Middle frontal gyrus (tissue), 1 donor: ENCODE results near the gene RPE65.
"Not testable (repeated sequence)": the region's sequence is repeated elsewhere in the genome, so short reads cannot be mapped to it uniquely, and the experiment has no call there.

Source experiments
- DNase-seq: peaks from one replicate; pipeline ENCODE4 v3.0.0-alpha.2; 2015; ENCODE audit warnings: low spot score; ENCODE audit errors: extremely low spot score

Gene RPE65

DNA sequence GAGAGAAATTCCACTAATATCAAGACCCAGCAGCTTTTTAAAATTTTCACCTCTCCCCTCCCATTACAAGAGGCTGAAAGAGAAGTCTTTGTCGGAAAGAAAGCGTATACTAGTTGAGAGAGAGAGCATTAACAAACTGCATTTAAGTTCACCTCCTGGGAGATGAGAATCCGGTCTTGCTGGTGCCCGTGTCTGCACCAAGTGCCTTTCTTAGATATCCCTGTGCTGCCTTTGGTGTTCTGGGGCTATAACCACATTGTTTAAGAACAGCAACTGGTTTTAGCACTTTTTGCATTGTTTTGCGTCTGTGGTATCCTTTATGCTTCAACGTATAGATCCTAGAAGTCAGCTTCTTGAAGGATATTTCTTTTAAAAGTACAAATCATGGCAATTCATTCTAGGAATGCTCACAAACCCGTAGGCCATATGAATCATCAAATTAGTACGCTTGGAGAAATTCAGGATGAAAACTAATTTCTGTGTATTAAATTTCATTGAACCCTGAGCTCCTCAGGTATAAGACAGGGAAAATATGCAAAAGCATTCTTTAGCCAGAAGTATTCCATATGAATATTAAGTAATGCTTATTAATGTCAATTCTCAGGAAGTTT lies 3.4 kb upstream of the RPE65 start:
- no peak for DNase-seq

DNA sequence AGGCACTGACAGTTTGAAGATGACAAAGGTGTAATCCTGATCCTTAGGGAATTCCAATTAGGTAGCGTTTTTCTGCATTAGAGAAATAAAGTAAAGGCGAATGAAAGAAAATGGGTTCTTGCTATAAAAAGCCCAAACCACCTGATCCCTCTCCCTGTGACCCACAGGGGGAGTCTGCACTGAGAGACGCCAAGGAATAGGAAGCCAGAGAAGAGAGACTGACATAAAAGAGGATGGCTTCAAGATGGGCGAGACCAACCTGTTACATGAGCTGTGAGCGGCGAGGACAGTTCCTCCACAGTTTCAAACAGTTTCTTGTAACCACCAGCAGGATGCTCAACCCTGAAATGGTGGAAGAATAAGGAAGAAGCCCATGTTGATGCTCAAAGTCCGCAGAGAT lies 1.4 kb downstream of the RPE65 start:
- no peak for DNase-seq

DNA sequence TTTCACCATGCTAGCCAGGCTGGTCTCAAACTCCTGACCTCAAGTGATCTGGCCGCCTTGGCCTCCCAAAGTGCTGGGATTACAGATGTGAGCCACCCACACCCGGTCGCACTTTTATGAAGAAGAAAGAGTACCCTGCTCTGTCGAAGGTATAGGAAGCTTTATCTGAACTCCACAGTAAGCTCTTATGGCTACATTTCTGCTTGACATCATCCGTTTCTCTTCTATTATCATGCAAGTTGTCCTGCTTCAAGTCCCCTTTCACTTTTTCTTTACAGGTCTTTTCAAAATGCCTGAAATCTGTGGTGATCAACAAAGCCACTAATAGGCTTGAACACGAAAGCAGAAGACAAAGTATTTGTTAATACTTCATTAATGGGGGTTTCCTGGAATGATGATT lies 4.0 kb downstream of the RPE65 start:
- DNase-seq, result no peak

DNA sequence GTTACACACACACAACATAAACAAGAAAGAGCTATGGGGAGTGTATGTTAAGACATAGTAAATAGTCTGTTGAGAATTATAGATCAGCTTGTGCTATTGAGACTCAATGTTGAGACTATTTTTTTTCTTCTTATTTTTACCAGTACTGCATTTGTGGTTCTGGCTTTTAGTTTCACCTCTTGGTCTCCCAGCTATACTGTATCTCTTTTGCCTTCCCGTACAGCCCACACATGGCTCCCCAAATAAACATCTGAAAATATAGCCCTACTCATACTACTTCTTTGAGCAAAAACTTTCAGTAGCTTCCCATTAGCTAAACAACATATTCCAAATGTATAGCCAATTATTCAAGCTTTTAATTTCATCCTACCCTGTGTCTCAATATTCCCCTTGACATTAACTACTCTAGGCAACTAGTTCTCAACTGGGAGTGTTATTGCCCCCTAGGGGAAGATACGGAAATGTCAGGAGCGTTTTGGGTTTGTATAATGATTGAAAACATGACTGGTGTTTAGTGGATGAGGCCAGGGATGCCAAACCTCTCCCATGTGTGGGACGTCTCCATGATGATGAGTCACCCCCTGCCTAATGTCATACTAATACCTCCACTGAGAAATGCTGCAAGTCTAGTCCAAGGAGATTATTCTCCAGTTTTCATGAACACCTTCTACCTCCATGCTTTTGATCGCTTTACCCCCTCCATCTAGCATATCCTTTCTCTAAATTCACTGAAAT lies 6.8 kb downstream of the RPE65 start:
- no peak for DNase-seq

DNA sequence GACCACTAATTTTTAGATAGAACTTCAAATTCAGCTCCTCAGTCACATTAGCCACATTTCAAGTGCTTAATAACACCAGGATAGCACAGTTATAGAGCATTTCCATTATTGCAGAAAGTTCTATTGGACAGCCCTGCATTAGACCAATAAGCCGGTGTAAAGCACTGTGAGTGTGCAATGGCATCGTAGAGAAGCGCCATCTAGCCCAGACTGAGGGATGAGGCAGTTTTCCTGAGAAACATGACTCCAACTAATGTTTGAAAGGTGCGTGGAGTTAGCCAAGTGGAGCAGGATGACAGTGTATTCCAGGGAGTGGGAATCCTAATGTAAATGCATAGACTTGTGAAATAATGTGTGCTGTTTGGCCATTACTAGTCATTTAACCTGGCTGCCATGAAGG lies 7.7 kb downstream of the RPE65 start:
- DNase-seq, result no peak

DNA sequence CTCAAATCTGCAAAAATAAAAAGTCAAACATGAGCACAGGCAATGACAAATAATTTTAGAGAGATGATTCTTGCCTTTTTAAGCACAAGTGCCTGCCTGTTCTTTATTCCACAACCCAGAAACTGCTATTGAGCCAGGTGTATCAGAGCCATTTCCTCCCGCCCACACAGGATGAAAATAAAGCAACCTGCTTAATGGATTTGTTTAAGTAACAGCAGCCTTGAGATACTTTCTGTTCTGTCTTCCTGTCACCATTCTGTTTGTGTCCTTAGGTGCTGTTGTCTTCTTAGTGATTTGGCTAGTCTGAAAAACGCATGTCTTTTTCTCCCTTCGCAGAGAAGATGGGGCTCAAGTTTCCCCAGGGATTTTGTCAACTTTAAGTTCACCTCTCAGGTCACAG lies 11.4 kb downstream of the RPE65 start:
- no peak for DNase-seq

DNA sequence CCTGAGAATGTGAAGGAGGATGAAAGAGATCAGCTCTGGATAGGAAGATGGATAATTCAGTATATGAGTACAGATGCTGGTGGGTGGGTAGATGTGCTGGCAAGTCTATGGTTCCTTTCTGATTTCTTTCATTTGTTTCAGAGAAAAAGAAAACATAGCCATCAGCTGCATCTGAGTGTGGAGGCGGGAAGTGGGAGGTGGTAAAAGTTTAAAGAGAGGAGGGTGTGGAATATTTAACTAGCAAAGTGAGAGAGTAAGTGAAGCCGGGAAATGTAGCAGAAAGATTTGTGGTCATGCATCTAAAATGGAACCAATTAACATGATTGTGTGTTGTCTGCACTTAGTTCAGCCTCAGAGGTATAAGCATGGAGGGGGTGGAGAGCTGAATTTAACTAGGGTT lies 16.4 kb downstream of the RPE65 start:
- DNase-seq, result peak; percentile 6

DNA sequence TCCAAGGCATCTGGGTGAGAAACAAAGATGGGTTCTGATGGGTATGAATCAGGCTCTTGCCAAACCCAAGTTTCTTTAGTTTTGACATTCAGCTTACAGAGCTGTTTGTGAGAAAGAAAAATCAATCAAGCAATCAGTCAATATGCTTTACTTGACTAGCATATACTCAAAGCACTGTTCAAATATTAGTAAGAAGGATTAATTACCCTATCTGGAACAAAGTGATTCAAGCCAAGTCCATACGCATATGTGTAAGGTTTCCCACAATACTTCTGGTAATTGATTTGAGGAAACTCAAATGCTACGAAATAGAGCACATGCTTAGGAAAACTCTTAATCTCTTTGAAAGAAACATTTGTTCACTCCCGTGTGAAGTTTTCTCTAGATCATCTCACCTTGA lies 18.7 kb downstream of the RPE65 start:
- no peak for DNase-seq

DNA sequence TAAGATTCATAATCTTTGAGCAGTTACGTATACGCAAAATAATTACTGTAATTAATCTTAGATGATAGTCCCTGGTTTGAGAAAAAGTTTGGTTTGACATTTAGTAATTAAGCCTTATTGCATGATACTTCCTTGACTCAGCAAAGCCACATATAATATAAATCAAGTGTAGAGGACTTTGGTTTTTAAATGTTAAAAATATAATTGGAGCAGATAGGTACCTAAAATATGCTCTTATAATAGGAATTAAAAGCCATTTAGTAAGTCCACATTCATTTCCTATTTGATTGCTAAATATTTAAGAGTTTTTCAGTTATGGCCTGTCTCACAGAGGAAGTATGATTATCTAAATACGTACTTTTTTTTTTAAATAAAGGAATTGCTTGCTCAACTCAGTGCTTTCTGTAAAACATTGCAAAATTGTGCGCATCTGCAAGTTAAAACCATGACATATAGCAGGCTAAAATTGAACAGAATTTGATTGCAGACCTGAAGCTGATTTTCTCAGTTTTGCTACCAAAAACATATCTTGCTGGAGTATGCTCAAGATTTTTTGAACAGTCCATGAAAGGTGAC lies 20.4 kb downstream of the RPE65 start:
- no peak for DNase-seq

DNA sequence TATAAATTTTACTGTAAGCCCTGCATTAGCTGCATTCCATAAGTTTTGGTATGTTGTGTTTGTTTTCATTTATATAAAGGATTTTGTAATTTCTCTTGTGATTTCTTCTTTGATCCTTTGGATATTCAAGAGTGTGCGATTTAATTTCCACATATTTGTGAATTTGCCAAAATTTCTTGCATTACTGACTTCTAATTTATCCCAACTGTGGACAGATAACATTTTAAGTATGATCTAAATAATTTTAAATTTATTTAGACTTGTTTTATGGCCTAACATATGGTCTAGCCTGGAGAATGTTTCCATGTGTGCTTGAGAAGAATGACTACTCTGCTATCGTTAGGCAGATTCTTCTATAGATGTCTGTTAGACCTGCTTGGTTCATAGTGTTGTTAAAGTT lies 23.2 kb downstream of the RPE65 start:
- DNase-seq, result no peak

DNA sequence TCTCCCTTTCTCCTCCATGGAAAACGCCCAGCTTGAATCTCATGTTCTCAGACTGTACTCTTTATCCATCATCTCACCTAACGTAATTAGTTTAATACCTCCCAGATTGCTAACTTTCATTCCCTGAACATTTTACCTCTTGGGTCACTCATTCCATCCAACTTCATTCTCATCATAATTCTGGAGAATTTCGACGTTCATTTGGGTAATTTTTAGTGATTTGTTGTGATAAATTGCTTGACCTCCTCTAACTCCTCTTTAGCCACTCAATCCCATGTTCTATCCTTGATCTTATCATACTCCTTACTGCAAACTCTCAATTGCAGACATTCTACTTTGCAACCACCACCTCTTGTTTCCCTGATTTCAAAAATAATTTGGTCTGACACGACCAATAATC lies 28.4 kb downstream of the RPE65 start:
- no peak for DNase-seq

DNA sequence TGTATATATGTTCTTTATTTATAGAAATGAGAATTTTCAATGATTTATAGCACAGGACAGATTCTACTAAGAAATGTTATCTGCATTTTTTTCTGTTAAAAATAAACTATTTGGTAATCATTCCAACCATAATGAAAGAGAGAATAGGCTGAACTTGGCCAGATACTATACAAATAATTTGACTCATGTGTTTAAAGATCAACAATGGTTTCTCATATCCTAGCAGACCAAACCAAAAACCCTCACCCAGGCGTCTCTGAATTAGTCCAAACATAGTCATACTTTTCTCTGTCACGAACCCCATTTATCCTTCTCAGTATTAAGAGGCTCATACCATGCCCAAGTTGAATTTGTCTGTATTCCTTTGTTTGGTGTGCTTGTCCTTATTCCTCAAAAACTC lies 40.3 kb downstream of the RPE65 start:
- no peak for DNase-seq

DNA sequence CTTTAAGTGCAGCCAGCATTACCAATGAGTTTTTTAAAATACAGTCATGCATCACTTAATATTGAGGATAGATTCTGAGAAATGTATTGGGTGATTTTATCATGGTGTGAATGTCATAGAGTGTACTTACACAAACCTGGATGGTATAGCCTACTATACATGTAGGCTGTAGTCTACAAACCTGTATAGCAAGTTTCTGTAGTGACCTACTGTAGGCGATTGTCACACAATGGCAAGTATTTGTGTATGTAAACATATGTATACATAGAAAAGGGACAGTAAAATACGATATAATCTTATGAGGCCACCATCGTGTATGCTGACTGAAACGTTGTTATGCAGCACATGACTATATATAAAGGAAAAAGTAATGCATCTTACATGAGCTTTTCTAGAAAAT lies 48.2 kb downstream of the RPE65 start:
- no peak for DNase-seq

DNA sequence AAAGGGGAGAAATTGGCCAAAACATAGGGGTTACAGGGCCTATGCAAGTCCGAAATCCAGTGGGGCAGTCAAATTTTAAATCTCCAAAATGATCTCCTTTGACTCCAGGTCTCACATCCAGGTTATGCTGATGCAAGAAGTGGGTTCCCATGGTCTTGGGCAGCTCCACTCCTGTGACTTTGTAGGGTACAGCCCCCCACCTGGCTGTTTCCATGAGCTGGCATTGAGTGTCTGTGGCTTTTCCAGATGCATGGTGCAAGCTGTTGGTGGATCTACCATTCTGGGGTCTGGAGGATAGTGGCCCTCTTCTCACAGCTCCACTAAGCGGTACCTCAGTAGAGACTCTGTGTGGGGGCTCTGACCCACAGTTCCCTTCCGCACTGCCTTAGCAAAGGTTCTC lies 54.2 kb downstream of the RPE65 start:
- not testable (repeated sequence) for DNase-seq

DNA sequence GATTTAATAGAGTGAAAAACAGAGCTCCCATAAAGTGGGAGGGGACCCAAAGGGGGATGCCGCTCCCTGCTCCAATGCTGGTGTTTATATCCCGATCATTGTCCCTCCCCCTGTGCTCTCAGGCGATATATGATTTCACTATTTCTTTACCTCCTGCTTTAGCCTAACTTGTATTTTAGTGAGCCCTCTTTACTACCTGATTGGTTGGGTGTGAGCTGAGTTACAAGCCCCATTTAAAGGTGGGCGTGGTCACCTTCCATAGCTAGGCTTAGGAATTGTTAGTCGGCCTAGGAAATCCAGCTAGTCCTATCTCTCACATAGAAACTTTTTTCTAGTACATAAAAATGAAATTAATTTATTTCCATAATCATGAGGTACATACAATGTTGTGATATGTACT lies 57.3 kb downstream of the RPE65 start:
- DNase-seq, result not testable (repeated sequence)

DNA sequence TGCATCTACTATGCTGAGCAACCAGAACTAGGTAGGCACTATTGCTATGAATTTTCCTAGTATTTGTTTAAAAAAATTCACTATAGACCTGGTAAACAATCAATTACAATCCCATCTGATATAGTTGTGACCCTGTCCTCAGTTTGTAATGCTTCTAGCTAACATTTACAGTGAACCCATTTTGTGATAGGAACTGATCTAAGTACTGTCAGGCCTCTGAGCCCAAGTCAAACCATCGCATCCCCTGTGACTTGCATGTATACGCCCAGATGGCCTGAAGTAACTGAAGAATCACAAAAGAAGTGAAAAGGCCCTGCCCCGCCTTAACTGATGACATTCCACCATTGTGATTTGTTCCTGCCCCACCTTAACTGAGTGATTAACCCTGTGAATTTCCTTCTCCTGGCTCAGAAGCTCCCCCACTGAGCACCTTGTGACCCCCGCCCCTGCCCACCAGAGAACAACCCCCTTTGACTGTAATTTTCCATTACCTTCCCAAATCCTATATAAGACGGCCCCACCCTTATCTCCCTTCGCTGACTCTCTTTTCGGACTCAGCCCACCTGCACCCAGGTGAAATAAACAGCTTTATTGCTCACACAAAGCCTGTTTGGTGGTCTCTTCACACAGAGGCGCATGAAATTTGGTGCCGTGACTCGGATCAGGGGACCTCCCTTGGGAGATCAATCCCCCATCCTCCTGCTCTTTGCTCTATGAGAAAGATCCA lies 63.8 kb downstream of the RPE65 start:
- not testable (repeated sequence) for DNase-seq

DNA sequence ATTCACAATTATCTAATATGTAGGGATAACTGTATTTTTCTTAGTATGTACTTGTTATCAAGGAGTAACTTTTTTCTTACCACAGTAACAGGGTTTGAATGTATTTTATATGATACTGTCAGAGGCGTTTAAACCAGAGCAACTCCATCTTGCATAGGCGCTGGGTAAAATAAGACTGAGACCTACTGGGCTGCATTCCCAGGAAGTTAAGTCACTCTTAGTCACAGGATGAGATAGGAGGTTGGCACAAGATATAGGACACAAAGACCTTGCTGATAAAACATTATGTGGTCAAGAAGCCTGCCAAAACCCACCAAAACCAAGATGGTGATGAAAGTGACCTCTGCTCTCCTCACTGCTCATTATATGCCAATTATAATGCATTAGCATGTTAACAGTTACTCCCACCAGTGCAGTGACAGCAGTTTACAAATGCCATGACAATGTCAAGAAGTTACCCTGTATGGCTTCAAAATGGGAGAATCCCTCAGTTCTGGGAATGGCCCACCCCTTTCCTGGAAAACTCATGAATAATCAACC lies 64.8 kb downstream of the RPE65 start:
- no peak for DNase-seq

DNA sequence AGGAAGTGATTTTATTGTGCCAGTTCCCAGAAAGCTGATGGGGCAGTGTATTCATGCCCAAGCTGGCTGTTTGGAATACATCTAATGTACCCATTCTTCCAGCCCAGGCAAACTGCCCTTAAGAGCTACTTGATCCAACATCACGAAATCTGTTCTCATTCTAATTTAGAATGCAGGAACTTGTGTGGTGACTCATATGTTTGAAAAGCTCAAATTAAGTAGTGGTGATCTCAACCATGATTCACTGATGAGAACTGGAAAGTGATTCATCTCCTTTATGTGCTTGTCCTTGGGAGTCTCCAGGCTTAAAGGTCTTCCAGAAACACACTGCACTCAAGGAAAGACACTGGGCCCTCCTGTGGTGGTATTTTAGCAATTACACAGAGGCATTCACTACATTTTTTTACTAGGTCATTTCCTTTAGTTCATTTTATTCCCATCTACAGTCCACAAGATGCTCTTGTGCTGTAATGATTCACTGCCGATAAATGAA lies 65.4 kb downstream of the RPE65 start:
- peak; percentile 63 for DNase-seq

DNA sequence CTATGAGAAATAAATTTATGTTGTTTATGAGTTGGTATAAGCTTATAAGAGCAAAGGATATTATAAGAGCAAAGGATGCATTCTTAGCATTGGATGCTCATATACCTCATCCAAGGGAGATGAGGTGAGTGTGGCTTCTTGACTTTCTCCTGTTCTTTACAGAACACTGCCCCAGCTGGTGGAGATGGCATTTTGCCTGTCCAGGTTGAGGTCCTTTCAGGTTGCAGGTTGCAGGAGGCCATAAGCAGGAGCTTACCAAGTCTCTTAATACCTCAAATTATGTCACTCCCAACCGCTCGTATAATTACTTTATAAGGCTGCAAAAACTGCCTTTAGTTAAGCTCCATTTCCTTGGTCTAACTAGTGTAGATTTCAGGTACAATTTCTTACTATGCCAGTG lies 66.7 kb downstream of the RPE65 start:
- DNase-seq, result no peak

DNA sequence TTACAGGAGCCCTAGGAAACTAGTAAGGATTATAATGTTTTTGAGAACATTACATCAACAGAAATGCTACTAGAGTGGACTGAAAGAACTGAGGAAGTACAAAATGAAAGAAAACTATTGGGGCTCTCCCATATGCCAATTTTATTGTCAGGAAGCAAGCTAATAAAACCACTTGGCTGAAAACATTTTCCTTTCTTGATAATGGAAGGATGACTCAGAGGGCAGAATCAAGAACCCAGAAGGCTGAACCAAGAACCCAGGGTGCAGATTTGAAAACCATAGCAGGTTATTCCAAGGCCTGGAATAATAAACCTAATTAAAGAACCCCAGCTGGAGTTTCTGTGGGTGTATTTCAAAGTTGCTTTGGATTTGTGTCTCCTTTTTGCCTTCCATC lies 70.7 kb downstream of the RPE65 start:
- no peak for DNase-seq
